IPS-20b (cell line): Measurements from ENCODE around the gene SRSF12.
A peak's percentile ranks its signal among the peaks of the same experiment; 100 is the strongest.

Experiments used
- H3K27ac ChIP-seq: one replicate; pipeline ENCODE4 v1.5.1; 2013; ENCODE audit warnings: low read length
- H3K27me3 ChIP-seq: 2 replicates; pipeline ENCODE4 v1.6.1; 2013; ENCODE audit warnings: mild to moderate bottlenecking, low read length, inconsistent platforms; ENCODE audit not compliant: insufficient read depth
- H3K36me3 ChIP-seq: 2 replicates; pipeline ENCODE4 v1.6.1; 2013; ENCODE audit warnings: low read depth, mild to moderate bottlenecking, inconsistent platforms, low read length, moderate library complexity; ENCODE audit not compliant: insufficient read depth
- H3K4me1 ChIP-seq: 2 replicates; pipeline ENCODE4 v1.6.1; 2013; ENCODE audit warnings: mild to moderate bottlenecking, control low read depth, inconsistent platforms, low read length, moderate library complexity; ENCODE audit not compliant: insufficient read depth
- H3K4me3 ChIP-seq: 2 replicates; pipeline ENCODE4 v1.5.1; 2013; ENCODE audit warnings: mild to moderate bottlenecking, low read length, inconsistent platforms
- H3K9ac ChIP-seq: 2 replicates; pipeline ENCODE4 v1.6.1; 2013; ENCODE audit warnings: low read depth, mild to moderate bottlenecking, inconsistent platforms, low read length, moderate library complexity
- H3K9me3 ChIP-seq: 2 replicates; pipeline ENCODE4 v1.6.1; 2013; ENCODE audit warnings: mild to moderate bottlenecking, low read depth, low read length, inconsistent platforms; ENCODE audit not compliant: insufficient read depth

Gene SRSF12

GRCh38 chr6:89120371-89120770 is 2.5 kb upstream of the SRSF12 start:
- Histone ChIP-seq H3K27me3 (peaks cover 42% of the 10 kb centered on the region), H3K4me1 (peaks cover 4% of the 10 kb centered on the region; the same call in 1 of the 2 replicates), H3K36me3 (no peaks in the 10 kb centered on the region), H3K9me3 (no peaks in the 10 kb centered on the region), H3K9ac (no peak overlapping the region), H3K27ac (no peak overlapping the region), H3K4me3 (no peak overlapping the region)

- Histone ChIP-seq H3K4me1 (peaks cover 4% of the 10 kb centered on the region; the same call in 1 of the 2 replicates), H3K9me3 (no peaks in the 10 kb centered on the region)
Observed at GRCh38 chr6:89118931-89119330, 1.1 kb upstream of the SRSF12 start.

GRCh38 chr6:89116702-89117101 is 1.2 kb downstream of the SRSF12 start:
- H3K27me3 ChIP-seq, result peaks cover 42% of the 10 kb centered on the region
- peaks cover 4% of the 10 kb centered on the region; the same call in 1 of the 2 replicates for H3K4me1 ChIP-seq
- no peaks in the 10 kb centered on the region for H3K36me3 ChIP-seq
- no peak overlapping the region for H3K27ac ChIP-seq
- H3K4me3 ChIP-seq, result peak overlapping the region; percentile 95
- H3K9me3 ChIP-seq, result no peaks in the 10 kb centered on the region
- H3K9ac ChIP-seq, result peak overlapping the region; percentile 81; the same call in 1 of the 2 replicates

More at GRCh38 chr6:89118931-89119330, 1.1 kb upstream of the SRSF12 start:
- no peaks in the 10 kb centered on the region for H3K36me3 ChIP-seq
- no peak overlapping the region for H3K27ac ChIP-seq
- no peak overlapping the region for H3K9ac ChIP-seq
- H3K4me3 ChIP-seq, result no peak overlapping the region
- H3K27me3 ChIP-seq, result peaks cover 42% of the 10 kb centered on the region

GRCh38 chr6:89111933-89112332 is 5.9 kb downstream of the SRSF12 start:
- Histone ChIP-seq H3K36me3 (no peaks in the 10 kb centered on the region), H3K27ac (no peak overlapping the region), H3K4me1 (peaks cover 3% of the 10 kb centered on the region; the same call in 1 of the 2 replicates), H3K9me3 (no peaks in the 10 kb centered on the region), H3K4me3 (no peak overlapping the region), H3K9ac (no peak overlapping the region), H3K27me3 (peaks cover 12% of the 10 kb centered on the region)

DNA sequence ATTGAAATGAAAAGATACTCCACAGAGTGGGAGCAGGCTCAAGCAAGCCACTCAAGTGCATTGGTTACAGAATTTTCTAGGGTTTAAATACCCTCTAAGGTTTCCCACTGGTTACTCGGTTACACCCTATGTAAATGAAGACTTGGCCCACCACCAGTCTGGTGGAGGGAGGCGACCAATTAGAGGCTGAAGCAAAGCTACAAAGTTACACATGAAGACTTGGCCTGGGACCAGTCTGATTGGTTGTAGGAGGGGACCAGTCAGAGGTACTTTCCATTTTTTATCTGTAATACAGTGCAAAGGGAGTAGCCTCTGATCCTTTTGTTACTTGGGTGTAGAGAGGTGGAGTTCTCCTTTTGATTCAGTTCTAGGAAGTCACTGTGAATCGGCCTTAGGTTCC is 7.6 kb downstream of the SRSF12 start:
- Histone ChIP-seq H3K36me3 (peaks cover 8% of the 10 kb centered on the region; the same call in 1 of the 2 replicates), H3K27me3 (no peaks in the 10 kb centered on the region), H3K27ac (no peak overlapping the region), H3K9ac (no peak overlapping the region), H3K4me3 (no peak overlapping the region), H3K4me1 (no peaks in the 10 kb centered on the region), H3K9me3 (no peaks in the 10 kb centered on the region)

DNA sequence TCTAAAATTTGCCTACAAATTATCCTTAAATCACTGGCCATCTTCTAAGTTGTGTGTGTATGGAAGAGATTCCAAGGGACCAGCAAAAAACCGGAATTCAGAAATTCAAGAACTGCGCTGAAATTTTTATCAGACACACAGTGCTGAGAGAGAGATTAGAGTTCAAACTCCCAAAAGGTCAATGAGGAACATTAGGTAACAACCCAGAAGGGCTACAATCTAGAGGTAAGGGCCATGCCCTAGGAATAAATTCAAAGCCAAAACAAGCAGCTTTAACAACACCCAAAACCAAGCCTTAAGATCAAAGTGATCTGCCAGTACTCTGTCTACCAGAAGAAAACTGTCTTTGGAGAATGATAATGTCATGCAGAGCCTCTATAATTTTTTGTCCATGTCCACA is 17.8 kb downstream of the SRSF12 start:
- H3K9ac ChIP-seq, result no peak overlapping the region
- no peaks in the 10 kb centered on the region for H3K9me3 ChIP-seq
- no peaks in the 10 kb centered on the region for H3K27me3 ChIP-seq
- peaks cover 22% of the 10 kb centered on the region for H3K36me3 ChIP-seq
- H3K27ac ChIP-seq, result no peak overlapping the region
- no peak overlapping the region for H3K4me3 ChIP-seq
- H3K4me1 ChIP-seq, result no peaks in the 10 kb centered on the region

DNA sequence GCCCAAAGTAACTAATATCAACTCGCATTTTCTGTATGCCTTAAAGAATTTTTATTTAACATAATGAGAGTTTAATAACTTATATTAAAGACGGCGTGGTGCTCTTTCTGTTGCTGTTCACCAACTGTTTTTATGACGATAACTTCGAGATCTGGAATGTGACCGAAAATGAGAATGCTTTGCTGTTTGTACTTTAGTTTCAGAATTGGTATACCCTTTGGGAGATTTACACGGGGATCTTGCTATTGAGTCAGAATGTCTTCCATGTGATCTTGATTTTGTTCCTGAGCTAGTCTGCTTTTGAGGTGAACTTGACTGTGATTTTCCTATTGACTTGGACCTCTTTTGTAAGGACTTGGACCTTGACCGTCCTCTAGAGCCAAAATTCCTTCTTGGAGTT is 19.4 kb downstream of the SRSF12 start:
- no peak overlapping the region for H3K9ac ChIP-seq
- no peaks in the 10 kb centered on the region for H3K27me3 ChIP-seq
- H3K27ac ChIP-seq, result no peak overlapping the region

DNA sequence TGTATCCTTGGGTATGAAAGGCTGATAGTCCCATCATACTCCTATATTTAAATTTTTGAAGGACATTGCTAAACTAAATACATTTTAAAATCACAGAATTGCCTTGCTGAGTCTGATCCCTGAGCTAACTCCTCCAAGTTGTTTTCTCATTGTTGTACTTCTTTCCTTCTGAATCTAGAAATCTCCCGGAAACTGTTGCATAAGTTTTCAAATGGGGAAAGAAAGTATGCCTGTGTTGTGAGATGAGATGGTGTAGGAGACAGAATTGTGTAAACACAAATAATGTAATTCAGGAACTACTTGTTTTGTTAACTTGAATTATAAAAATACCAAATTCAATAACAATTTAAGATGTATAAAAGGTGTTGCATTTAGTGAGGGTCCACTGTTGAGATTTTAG is 30.0 kb downstream of the SRSF12 start:
- no peak overlapping the region for H3K4me3 ChIP-seq
- peaks cover 24% of the 10 kb centered on the region for H3K4me1 ChIP-seq
- H3K36me3 ChIP-seq, result peaks cover 25% of the 10 kb centered on the region
- peaks cover 2% of the 10 kb centered on the region; the same call in 1 of the 2 replicates for H3K27me3 ChIP-seq
- no peak overlapping the region for H3K27ac ChIP-seq
- no peak overlapping the region for H3K9ac ChIP-seq
- H3K9me3 ChIP-seq, result no peaks in the 10 kb centered on the region

More for the DNA sequence above, 19.4 kb downstream of the SRSF12 start:
- H3K36me3 ChIP-seq, result peaks cover 12% of the 10 kb centered on the region
- H3K9me3 ChIP-seq, result no peaks in the 10 kb centered on the region
- H3K4me3 ChIP-seq, result no peak overlapping the region
- H3K4me1 ChIP-seq, result no peaks in the 10 kb centered on the region

GRCh38 chr6:89085409-89086205 is 32.3 kb downstream of the SRSF12 start:
- H3K9me3 ChIP-seq, result no peaks in the 10 kb centered on the region
- peaks cover 25% of the 10 kb centered on the region for H3K4me1 ChIP-seq
- no peak overlapping the region; the same call in 1 of the 2 replicates for H3K4me3 ChIP-seq
- H3K27ac ChIP-seq, result no peak overlapping the region
- no peak overlapping the region for H3K9ac ChIP-seq
- H3K36me3 ChIP-seq, result peaks cover 25% of the 10 kb centered on the region
- peaks cover 12% of the 10 kb centered on the region; the same call in 1 of the 2 replicates for H3K27me3 ChIP-seq

- H3K4me3 ChIP-seq, result peak overlapping the region; percentile 35; the same call in 1 of the 2 replicates
Observed at GRCh38 chr6:89084954-89085353, 32.9 kb downstream of the SRSF12 start.

DNA sequence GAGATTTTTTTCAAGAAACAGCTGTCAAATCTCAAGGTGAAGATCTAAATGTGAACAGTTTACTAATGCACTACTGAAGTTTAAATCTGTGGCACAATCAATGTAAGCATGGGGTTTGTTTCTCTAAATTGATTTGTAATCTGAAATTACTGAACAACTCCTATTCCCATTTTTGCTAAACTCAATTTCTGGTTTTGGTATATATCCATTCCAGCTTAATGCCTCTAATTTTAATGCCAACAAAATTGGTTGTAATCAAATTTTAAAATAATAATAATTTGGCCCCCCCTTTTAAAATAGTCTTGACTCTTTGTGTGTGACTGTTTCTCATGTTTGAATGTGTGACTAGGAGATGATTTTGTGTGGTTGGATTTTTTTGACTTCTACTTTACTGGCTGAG is 33.3 kb downstream of the SRSF12 start:
- Histone ChIP-seq H3K4me1 (peaks cover 25% of the 10 kb centered on the region), H3K36me3 (peaks cover 25% of the 10 kb centered on the region), H3K27ac (no peak overlapping the region), H3K27me3 (peaks cover 15% of the 10 kb centered on the region; the same call in 1 of the 2 replicates), H3K4me3 (peak overlapping the region; percentile 35; the same call in 1 of the 2 replicates), H3K9me3 (no peaks in the 10 kb centered on the region), H3K9ac (no peak overlapping the region)

More at GRCh38 chr6:89084954-89085353, 32.9 kb downstream of the SRSF12 start:
- Histone ChIP-seq H3K36me3 (peaks cover 25% of the 10 kb centered on the region), H3K4me1 (peaks cover 25% of the 10 kb centered on the region), H3K9ac (no peak overlapping the region), H3K27ac (no peak overlapping the region), H3K9me3 (no peaks in the 10 kb centered on the region), H3K27me3 (peaks cover 12% of the 10 kb centered on the region; the same call in 1 of the 2 replicates)

DNA sequence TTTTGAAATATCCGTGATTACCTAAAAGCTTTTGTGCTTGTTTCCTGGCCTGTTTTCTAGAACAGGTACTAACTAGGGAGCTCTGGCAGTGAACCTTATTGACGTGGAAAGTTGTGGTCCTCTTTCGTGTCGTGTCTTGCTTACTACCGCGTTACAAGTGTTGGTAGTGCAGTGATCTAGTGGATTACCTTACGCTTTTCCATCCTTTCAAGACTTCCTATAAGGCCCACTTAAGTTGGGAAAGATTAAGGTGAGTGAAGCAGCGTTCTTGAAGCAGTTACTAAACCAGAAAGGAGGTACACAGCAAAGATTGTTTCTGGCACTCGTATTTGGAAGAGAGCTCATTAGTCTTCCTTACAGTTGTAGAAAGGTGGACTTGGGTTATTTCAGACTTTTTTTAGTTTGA is 35.4 kb downstream of the SRSF12 start:
- Histone ChIP-seq H3K4me1 (peaks cover 30% of the 10 kb centered on the region), H3K9me3 (no peaks in the 10 kb centered on the region), H3K9ac (peak overlapping the region; percentile 94), H3K27ac (peak overlapping the region; percentile 22), H3K36me3 (peaks cover 25% of the 10 kb centered on the region), H3K4me3 (peak overlapping the region; percentile 92), H3K27me3 (peaks cover 21% of the 10 kb centered on the region; the same call in 1 of the 2 replicates)
